ENCODE data around the gene CSGALNACT2. TPM values are rescaled to one million over a fixed set of nuclear protein-coding genes. Genes with fewer than 3 reads are reported as not detected.

CSGALNACT2 gene
- total and polyA plus RNA-seq, 9 of the 15 experiments (the other 6 are each of a cell fraction or from before 2014, with no cell fraction given) = 1.4 to 7.3 (median 3.5) TPM

DNA sequence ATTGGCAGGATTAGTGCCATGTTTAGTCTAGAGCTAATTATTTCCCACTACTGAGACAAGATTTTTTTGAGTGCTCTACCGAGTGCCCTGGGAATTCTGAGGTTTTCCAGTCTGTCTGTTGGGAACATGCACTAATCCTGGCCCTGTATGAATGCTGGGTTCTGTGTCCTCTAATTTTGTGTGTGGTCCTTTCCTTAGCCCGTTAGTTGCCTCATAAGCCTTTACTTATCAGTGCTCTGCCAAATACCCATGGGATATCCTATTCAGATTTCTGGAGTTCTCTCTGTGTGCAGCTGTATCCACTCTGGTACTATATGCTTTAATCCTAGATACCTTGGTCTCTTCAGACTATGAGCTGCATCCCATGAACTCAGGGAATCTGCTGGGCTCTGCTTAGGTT is 13.1 kb downstream of the CSGALNACT2 start:
- H3K9ac ChIP-seq (ENCODE audit: insufficient read depth in 1 of 2, low read depth in 2 of 2, low read length in 2 of 2) = no peak overlapping the region
- no peak for DNase-seq (ENCODE audit: extremely low read depth in 1 of 4, low spot score in 3 of 4)
- H3K27ac ChIP-seq (ENCODE audit: extremely low read depth, low read depth, low read length) = no peak overlapping the region
- TF ChIP-seq ZNF175 (CRISPR knock-in tag; IDR thresholded peaks at IDR 0.05; ENCODE audit: low read depth) = no peak
- no peak for TF ChIP-seq ZNF121 (CRISPR knock-in tag; conservative IDR thresholded peaks at IDR 0.05)
- TF ChIP-seq RCOR1 (IDR thresholded peaks at IDR 0.05; ENCODE audit: borderline replicate concordance in 1 of 2, low read depth in 2 of 2, low read length in 2 of 2) = no peak
- TF ChIP-seq SMARCB1 (IDR thresholded peaks at IDR 0.05; ENCODE audit: insufficient read length, low read depth) = no peak
- TF ChIP-seq ADNP (tag; IDR thresholded peaks at IDR 0.05) = no peak
- TF ChIP-seq, protein P1, sequence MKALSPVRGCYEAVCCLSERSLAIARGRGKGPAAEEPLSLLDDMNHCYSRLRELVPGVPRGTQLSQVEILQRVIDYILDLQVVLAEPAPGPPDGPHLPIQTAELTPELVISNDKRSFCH (CRISPR knock-in tag; IDR thresholded peaks at IDR 0.05) = no peak
- TF ChIP-seq, protein P1 (tag; IDR thresholded peaks at IDR 0.05) = no peak
- TF ChIP-seq JUN (IDR thresholded peaks at IDR 0.05; ENCODE audit: borderline replicate concordance, low read depth, low read length) = no peak
- TF ChIP-seq JUN (CRISPR knock-in tag; IDR thresholded peaks at IDR 0.05; ENCODE audit: borderline replicate concordance) = no peak
- no peak for TF ChIP-seq BACH1 (tag; IDR thresholded peaks at IDR 0.05)
- no peak for TF ChIP-seq DIDO1 (tag; IDR thresholded peaks at IDR 0.05; ENCODE audit: low read depth)
- TF ChIP-seq, protein P2, sequence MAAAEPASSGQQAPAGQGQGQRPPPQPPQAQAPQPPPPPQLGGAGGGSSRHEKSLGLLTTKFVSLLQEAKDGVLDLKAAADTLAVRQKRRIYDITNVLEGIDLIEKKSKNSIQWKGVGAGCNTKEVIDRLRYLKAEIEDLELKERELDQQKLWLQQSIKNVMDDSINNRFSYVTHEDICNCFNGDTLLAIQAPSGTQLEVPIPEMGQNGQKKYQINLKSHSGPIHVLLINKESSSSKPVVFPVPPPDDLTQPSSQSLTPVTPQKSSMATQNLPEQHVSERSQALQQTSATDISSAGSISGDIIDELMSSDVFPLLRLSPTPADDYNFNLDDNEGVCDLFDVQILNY (CRISPR knock-in tag; IDR thresholded peaks at IDR 0.05) = no peak
- H3K4me2 ChIP-seq (ENCODE audit: insufficient read depth, low read length) = no peak overlapping the region
- no peaks in the 10 kb centered on the region for H3K79me2 ChIP-seq (ENCODE audit: control insufficient read depth, insufficient read depth, low read length)
- H3K27me3 ChIP-seq (ENCODE audit: control insufficient read depth in 2 of 2, insufficient read depth in 2 of 2, low read length in 2 of 2) = no peaks in the 10 kb centered on the region
- H3K9me3 ChIP-seq (replicated peaks; ENCODE audit: control insufficient read depth, insufficient read depth, low read depth, low read length) = no peaks in the 10 kb centered on the region
- H2AFZ ChIP-seq (ENCODE audit: low read depth, low read length) = no peak overlapping the region
- no peak overlapping the region for H3K4me3 ChIP-seq
- POLR2A ChIA-PET = interaction anchor here (1.2 kb wide), 1 partner anchor 17 kb away, joined by 3 read pairs; no protein-coding TSS in a partner anchor
- no peak for ATAC-seq
- H3K36me3 ChIP-seq (ENCODE audit: control insufficient read depth, insufficient read depth, low read length) = no peaks in the 10 kb centered on the region
- in situ Hi-C loops (cut with MboI) = no loop called here
- H4K20me1 ChIP-seq (replicated peaks; ENCODE audit: control insufficient read depth, insufficient read depth, low read length) = no peaks in the 10 kb centered on the region
- no peaks in the 10 kb centered on the region for H3K9me1 ChIP-seq (ENCODE audit: control insufficient read depth, insufficient read depth, low read length)
- FAIRE-seq = no peak
- intact Hi-C loops (cut with micrococcal nuclease) = no loop called here
- 5% methylated on average over 2 of the region's 2 CpGs for WGBS (ENCODE audit: insufficient coverage, low coverage, missing lambda C conversion rate)
- CTCF ChIA-PET (ENCODE audit: low intra/inter-chr PET ratio) = no interaction called here
- peaks cover 0 to 3% of the 10 kb centered on the region in 2 experiments; a peak in 1 of 5 replicates for H3K4me1 ChIP-seq (replicated peaks in 1 of 2; ENCODE audit: control insufficient read depth in 2 of 2, insufficient read depth in 2 of 2, low read length in 2 of 2)
- BruUV-seq (replicated peaks) = no TSS peak
